ENCODE results near the gene CNTNAP2.
"Not testable (repeated sequence)": the region's sequence is repeated elsewhere in the genome, so short reads cannot be mapped to it uniquely, and the experiment has no call there.

CNTNAP2 gene

GRCh38 chr7:148304083-148304335 lies 2187.4 kb downstream of the CNTNAP2 start:
- DNase-seq (ENCODE audit: low read depth), result no peak

- DNase-seq (ENCODE audit: low read depth), result no peak
These were observed 2187.9 kb downstream of the CNTNAP2 start for GRCh38 chr7:148304456-148304855.

GRCh38 chr7:148306759-148307158 lies 2190.2 kb downstream of the CNTNAP2 start:
- no peak for DNase-seq (ENCODE audit: low read depth)

- DNase-seq (ENCODE audit: low read depth), result no peak
These were observed 2201.7 kb downstream of the CNTNAP2 start for GRCh38 chr7:148318102-148318811.

- DNase-seq (ENCODE audit: low read depth), result no peak
These were observed 2202.2 kb downstream of the CNTNAP2 start for GRCh38 chr7:148318838-148319237.

- DNase-seq (ENCODE audit: low read depth), result no peak
These were observed 2202.8 kb downstream of the CNTNAP2 start for GRCh38 chr7:148319316-148319808.

- DNase-seq (ENCODE audit: low read depth), result no peak
These were observed 2208.6 kb downstream of the CNTNAP2 start for GRCh38 chr7:148325208-148325607.

GRCh38 chr7:148327379-148327778 lies 2210.8 kb downstream of the CNTNAP2 start:
- no peak for DNase-seq (ENCODE audit: low read depth)

GRCh38 chr7:148328906-148329305 lies 2212.3 kb downstream of the CNTNAP2 start:
- DNase-seq (ENCODE audit: low read depth), result no peak

GRCh38 chr7:148330124-148330818 lies 2213.7 kb downstream of the CNTNAP2 start:
- DNase-seq (ENCODE audit: low read depth), result no peak

GRCh38 chr7:148330822-148331221 lies 2214.2 kb downstream of the CNTNAP2 start:
- no peak for DNase-seq (ENCODE audit: low read depth)

GRCh38 chr7:148331456-148331855 lies 2214.9 kb downstream of the CNTNAP2 start:
- DNase-seq (ENCODE audit: low read depth), result not testable (repeated sequence)

- DNase-seq (ENCODE audit: low read depth), result no peak
These were observed 2215.9 kb downstream of the CNTNAP2 start for GRCh38 chr7:148332191-148333186.

- no peak for DNase-seq (ENCODE audit: low read depth)
These were observed 2217.9 kb downstream of the CNTNAP2 start for GRCh38 chr7:148334441-148334956.

GRCh38 chr7:148334959-148335577 lies 2218.5 kb downstream of the CNTNAP2 start:
- DNase-seq (ENCODE audit: low read depth), result no peak

GRCh38 chr7:148335790-148336189 lies 2219.2 kb downstream of the CNTNAP2 start:
- no peak for DNase-seq (ENCODE audit: low read depth)

GRCh38 chr7:148336411-148336810 lies 2219.8 kb downstream of the CNTNAP2 start:
- no peak for DNase-seq (ENCODE audit: low read depth)

- no peak for DNase-seq (ENCODE audit: low read depth)
These were observed 2220.8 kb downstream of the CNTNAP2 start for GRCh38 chr7:148337246-148337965.

GRCh38 chr7:148337995-148338747 lies 2221.6 kb downstream of the CNTNAP2 start:
- no peak for DNase-seq (ENCODE audit: low read depth)
